ENCODE results near the gene AKNA.
A peak's percentile ranks its signal among the peaks of the same experiment; 100 is the strongest.

The AKNA gene, protein sequence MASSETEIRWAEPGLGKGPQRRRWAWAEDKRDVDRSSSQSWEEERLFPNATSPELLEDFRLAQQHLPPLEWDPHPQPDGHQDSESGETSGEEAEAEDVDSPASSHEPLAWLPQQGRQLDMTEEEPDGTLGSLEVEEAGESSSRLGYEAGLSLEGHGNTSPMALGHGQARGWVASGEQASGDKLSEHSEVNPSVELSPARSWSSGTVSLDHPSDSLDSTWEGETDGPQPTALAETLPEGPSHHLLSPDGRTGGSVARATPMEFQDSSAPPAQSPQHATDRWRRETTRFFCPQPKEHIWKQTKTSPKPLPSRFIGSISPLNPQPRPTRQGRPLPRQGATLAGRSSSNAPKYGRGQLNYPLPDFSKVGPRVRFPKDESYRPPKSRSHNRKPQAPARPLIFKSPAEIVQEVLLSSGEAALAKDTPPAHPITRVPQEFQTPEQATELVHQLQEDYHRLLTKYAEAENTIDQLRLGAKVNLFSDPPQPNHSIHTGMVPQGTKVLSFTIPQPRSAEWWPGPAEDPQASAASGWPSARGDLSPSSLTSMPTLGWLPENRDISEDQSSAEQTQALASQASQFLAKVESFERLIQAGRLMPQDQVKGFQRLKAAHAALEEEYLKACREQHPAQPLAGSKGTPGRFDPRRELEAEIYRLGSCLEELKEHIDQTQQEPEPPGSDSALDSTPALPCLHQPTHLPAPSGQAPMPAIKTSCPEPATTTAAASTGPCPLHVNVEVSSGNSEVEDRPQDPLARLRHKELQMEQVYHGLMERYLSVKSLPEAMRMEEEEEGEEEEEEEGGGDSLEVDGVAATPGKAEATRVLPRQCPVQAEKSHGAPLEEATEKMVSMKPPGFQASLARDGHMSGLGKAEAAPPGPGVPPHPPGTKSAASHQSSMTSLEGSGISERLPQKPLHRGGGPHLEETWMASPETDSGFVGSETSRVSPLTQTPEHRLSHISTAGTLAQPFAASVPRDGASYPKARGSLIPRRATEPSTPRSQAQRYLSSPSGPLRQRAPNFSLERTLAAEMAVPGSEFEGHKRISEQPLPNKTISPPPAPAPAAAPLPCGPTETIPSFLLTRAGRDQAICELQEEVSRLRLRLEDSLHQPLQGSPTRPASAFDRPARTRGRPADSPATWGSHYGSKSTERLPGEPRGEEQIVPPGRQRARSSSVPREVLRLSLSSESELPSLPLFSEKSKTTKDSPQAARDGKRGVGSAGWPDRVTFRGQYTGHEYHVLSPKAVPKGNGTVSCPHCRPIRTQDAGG (N-terminal part only)

DNA sequence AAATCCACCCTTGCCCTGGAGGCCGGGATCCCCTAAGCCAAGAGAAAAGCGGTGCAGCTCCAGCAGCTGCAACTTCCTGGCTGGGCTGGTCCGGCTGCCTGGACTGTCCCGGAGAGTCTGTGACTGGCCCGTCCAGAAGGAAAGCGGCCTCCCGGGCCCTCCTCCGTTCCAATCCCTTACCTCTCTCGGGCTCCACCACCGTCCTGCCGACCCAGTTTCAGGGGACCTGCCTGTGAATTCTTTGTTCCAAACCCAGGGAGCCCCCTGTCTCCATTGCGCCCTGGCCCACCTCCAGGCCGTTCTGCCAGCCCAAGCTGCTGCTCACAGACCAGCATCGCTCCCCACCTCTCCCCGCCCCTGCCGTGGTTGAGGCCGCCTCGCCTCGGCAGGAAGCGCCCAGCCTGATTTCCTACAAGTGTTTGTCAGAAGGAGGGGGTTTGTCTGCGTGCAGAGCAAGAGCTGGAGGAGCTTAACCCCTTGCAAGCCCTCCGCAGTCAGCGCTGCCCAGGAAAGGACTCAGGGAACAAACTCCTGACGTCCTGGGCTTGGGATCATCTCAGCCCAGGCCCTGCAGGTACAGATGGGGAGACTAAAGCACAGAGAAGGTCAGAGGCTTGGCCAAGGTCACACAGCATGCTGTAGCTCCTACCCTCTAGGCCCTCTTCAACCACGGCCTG, at the start of gene AKNA:
TSS of gene AKNA (minus strand) at position 303 of the 677 bp plus-strand sequence. CDS start 6,649 bp downstream, outside the sequence.
- CTCF ChIA-PET, result interaction anchor here (0.7 to 6.8 kb wide), 9 partner anchors 15 to 48 kb away, joined by 3 to 65 read pairs (median 4); no protein-coding TSS in a partner anchor
- Mint-ChIP-seq H3K4me1 (peaks cover 62% of the 10 kb centered on the region), H3K27me3 (no peaks in the 10 kb centered on the region), H3K9me3 (no peaks in the 10 kb centered on the region), H3K27ac (peak within 1 kb of the TSS; percentile 100), H3K36me3 (peaks cover 81% of the 10 kb centered on the region), H3K4me3 (peak within 1 kb of the TSS; percentile 100)
- peak; percentile 92 for DNase-seq

DNA sequence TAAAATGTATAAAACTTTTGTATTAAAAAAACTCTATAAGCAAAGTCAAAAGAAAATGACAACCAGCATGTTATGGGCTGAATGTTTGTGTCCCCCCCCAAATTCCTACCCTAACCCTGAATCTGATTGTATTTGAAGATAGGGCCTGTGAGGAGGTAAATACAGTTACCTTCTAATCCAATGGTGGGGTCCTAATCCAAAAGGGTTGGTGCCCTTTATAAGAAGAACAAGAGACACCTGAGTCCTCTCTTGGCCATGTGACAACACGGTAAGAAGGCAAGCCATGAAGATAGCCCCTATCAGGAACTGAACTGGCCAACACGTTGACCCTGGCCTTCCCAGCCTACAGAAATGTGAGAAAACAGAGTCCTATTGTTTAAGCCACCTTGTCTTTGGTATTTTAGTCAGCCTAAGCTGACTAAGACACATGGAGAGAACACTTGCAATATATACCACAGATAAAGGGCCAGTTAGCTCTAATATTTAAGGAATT, 49.7 kb upstream of the AKNA start:
- H3K27ac Mint-ChIP-seq, result no peak overlapping the region
- CTCF ChIA-PET, result interaction anchor here (1.3 to 2.1 kb wide), 2 partner anchors 71 to 216 kb away, joined by 7 to 8 read pairs; no protein-coding TSS in a partner anchor
- peaks cover 4% of the 10 kb centered on the region for H3K4me1 Mint-ChIP-seq
- no peaks in the 10 kb centered on the region for H3K9me3 Mint-ChIP-seq
- H3K36me3 Mint-ChIP-seq, result no peaks in the 10 kb centered on the region
- H3K4me3 Mint-ChIP-seq, result no peak overlapping the region
- no peak for DNase-seq
- H3K27me3 Mint-ChIP-seq, result peaks cover 3% of the 10 kb centered on the region

DNA sequence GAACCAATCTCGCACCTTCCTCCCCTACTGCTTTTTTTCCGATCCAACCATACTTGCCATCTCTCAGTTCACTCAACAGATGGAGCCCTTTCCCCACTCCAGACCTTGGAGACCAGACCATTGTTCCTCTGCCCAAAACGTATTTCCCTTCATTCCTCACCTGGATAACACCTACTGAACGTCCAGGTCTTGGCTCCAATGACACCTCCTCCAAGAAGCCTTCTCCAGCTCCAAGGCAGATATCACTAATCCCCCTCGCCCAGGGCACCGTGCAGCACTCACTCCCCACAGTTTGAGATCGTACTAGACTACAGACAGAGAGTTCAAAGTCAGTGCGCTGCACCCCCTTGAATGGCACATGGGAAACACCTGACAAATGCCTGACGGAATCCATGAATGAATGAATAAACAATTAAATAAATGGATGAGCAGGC, 47.1 kb upstream of the AKNA start:
- CTCF ChIA-PET, result interaction anchor here (0.7 to 4.0 kb wide), 10 partner anchors 15 to 243 kb away, joined by 3 to 53 read pairs (median 8); no protein-coding TSS in a partner anchor
- Mint-ChIP-seq H3K4me1 (peaks cover 4% of the 10 kb centered on the region), H3K9me3 (no peaks in the 10 kb centered on the region), H3K4me3 (no peak overlapping the region), H3K36me3 (no peaks in the 10 kb centered on the region), H3K27ac (no peak overlapping the region), H3K27me3 (peaks cover 7% of the 10 kb centered on the region)
- peak; percentile 30 for DNase-seq

DNA sequence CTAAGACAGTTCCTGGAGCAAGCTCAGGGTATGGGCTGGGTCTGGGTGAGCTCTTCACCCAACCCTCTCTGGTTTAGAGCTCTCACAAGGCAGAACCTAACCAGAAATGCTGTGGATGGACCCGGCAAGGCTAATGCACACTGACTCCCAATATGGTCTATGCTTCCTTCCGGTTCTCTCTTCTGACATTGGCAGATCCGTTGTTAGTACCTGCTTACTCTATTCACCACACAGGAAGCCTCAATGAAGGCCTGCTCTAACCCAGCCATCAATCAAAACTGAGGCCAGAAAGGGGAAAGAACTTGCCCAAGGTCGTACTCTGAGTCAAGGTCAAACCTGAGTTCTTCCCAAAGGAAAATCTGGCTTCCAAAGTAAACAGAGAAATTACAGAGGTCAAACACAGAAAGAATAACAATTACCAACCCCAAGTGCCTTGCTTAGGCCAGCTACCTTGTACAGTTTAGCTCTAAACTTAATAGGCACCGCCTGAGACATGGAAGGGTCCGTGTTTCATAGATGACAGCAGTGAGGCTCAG, 46.0 kb upstream of the AKNA start:
- Mint-ChIP-seq H3K4me1 (peaks cover 4% of the 10 kb centered on the region), H3K36me3 (no peaks in the 10 kb centered on the region), H3K4me3 (no peak overlapping the region), H3K27ac (no peak overlapping the region), H3K27me3 (peaks cover 14% of the 10 kb centered on the region), H3K9me3 (no peaks in the 10 kb centered on the region)
- peak; percentile 33 for DNase-seq
- CTCF ChIA-PET, result interaction anchor here (0.7 to 4.0 kb wide), 10 partner anchors 19 to 247 kb away, joined by 3 to 53 read pairs (median 8); no protein-coding TSS in a partner anchor

DNA sequence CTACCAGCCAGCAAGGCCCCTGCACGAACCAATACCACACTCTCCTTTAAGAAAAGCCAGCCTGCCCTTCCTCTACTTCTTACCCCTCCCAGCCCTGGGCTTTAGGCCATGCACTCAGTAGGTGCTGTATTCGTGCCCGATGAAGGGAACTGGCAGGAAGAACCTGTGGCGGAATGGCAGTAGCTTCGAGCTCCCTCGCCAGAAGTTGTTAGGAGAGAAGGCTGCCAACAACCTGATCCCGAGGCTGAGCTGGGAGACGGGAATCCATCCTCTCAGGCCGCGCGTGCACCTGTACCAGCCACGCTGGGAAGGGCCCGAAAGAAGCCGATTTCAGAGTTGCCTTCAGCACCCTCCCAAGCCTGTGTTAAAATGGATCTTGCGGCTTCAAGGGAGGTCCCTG, 45.3 kb upstream of the AKNA start:
- H3K4me1 Mint-ChIP-seq, result peaks cover 4% of the 10 kb centered on the region
- H3K27me3 Mint-ChIP-seq, result peaks cover 11% of the 10 kb centered on the region
- H3K27ac Mint-ChIP-seq, result no peak overlapping the region

DNA sequence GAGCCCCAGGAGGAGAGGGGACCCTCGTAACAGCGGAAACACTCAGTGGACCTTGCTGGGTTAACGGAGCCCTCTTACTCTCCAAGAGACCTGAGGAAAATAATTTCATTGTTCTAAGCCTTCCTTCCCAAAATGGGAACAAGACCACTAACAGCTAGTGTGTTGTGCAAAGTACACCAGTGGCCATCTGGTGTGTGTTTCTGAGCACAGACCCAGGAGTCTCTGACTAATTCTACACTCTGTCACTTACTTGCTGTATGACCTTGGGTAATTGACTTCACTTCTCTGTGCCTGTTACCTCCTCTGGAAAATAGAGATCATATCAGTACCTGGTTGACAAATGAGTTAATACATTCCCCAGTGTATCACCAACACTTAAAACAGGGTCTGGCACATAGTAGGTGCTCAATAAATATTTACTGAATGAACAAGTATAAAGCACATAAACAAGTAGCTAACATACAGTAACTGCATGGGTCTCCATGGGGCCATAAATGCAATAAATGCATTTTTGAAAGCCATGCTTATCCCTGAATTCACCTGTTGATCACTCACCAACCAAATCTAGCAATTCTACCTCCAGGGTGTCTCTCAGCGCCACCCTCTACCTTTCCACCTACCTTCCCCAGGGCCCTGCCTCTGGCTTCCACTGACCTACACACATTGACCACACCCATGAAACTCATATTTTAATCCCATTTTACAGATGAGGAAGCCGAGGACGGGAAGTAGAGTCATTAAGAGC, 44.7 kb upstream of the AKNA start:
- Mint-ChIP-seq H3K27ac (no peak overlapping the region), H3K4me3 (no peak overlapping the region), H3K4me1 (peaks cover 4% of the 10 kb centered on the region), H3K27me3 (peaks cover 11% of the 10 kb centered on the region), H3K36me3 (no peaks in the 10 kb centered on the region), H3K9me3 (no peaks in the 10 kb centered on the region)
- CTCF ChIA-PET, result interaction anchor here (0.9 to 4.0 kb wide), 8 partner anchors 26 to 230 kb away, joined by 3 to 53 read pairs (median 5); no protein-coding TSS in a partner anchor
- DNase-seq, result no peak

More for the DNA sequence above, 45.3 kb upstream of the AKNA start:
- no peak overlapping the region for H3K4me3 Mint-ChIP-seq
- DNase-seq, result no peak
- H3K36me3 Mint-ChIP-seq, result no peaks in the 10 kb centered on the region
- CTCF ChIA-PET, result interaction anchor here (0.7 to 4.0 kb wide), 7 partner anchors 27 to 248 kb away, joined by 3 to 53 read pairs (median 5); no protein-coding TSS in a partner anchor
- no peaks in the 10 kb centered on the region for H3K9me3 Mint-ChIP-seq

DNA sequence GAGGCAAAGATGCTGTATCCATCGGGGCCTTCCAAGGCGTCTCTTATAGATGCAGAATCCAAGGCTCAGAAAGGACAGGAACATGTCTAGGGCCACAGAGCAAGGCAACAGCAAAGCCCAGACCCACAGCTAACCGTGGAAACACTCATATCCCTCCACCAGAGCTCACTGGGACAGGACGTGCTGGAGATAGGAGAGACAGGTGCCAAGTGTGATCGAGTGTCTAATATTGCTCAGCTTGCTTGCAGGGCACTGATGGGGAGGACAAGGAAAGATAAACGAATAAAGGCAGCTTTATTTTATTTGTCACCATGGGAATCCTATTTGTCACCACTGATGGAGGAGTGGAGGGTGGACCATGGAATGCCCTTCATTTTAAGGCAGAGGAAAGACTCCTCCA, 44.0 kb upstream of the AKNA start:
- H3K27me3 Mint-ChIP-seq, result peaks cover 11% of the 10 kb centered on the region
- CTCF ChIA-PET, result interaction anchor here (0.9 to 1.8 kb wide), 4 partner anchors 26 to 231 kb away, joined by 3 to 7 read pairs (median 4); no protein-coding TSS in a partner anchor

DNA sequence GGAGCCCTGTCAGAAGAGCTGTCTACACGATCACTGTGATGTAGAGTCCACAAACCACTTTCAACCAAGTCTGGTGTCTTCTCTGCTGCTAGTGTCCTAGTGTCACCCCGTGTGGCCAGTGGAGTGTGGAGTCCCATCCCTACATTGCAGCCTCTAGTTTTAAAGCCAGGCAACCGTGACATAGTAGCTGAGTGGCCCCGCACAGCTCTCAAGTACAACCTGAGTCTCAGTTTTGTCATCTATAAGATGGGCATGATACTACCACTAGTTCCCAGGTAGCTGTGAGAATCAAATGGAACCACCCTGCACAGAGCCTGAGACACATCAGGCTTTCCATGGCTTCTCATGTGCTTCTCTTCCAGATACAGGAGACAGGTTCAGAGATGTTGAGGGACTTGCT, 43.2 kb upstream of the AKNA start:
- Mint-ChIP-seq H3K9me3 (no peaks in the 10 kb centered on the region), H3K4me1 (peaks cover 4% of the 10 kb centered on the region), H3K36me3 (no peaks in the 10 kb centered on the region), H3K4me3 (no peak overlapping the region), H3K27ac (peak overlapping the region; percentile 42), H3K27me3 (peaks cover 15% of the 10 kb centered on the region)
- CTCF ChIA-PET, result interaction anchor here (0.9 to 1.8 kb wide), 3 partner anchors 25 to 223 kb away, joined by 3 to 7 read pairs (median 5); no protein-coding TSS in a partner anchor
- DNase-seq, result no peak

More for the DNA sequence above, 44.0 kb upstream of the AKNA start:
- Mint-ChIP-seq H3K4me3 (no peak overlapping the region), H3K9me3 (no peaks in the 10 kb centered on the region), H3K27ac (no peak overlapping the region), H3K4me1 (peaks cover 4% of the 10 kb centered on the region), H3K36me3 (no peaks in the 10 kb centered on the region)
- peak; percentile 11 for DNase-seq

DNA sequence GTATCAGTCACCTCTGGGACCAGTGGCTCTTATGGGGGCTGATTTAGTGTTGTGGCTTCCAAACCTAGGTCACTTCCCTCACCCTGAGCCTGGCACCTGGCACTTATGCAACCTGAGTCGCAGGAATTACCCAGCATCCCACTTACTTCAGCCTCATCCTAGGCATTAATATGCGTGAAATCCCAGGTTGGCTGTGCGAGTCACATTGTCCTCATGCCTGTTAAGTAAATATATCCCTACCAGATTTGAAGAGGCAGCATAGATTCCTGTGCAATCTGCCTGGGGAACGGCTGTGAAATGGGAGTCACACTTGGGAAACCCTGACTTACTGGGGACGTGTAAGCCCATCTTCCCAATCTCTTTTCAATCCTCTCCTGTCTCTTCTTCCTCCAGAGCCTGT, 42.7 kb upstream of the AKNA start:
- Mint-ChIP-seq H3K27ac (peak overlapping the region; percentile 42), H3K27me3 (peaks cover 18% of the 10 kb centered on the region)

DNA sequence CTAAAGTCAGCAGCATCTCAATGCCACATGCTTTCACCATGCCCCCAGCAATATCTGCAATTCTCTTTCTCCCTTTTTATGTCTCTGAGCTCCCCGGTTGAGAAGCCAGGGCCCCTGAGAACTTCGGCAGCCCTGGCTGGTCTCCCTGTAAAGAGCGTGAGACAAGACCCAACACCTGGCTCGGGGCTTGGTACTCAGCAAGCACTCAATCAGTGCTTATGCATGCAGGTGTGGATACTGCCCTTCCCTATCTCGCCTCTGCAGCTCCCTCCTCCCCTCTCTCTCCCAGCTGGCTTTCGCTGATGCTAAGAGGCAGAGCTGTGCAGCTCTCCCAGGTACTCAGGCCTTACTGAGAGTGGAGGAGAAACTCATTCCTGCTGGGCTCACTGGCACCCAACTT, 41.7 kb upstream of the AKNA start:
- Mint-ChIP-seq H3K4me3 (no peak overlapping the region), H3K27me3 (peaks cover 22% of the 10 kb centered on the region), H3K36me3 (no peaks in the 10 kb centered on the region), H3K4me1 (peaks cover 4% of the 10 kb centered on the region), H3K9me3 (no peaks in the 10 kb centered on the region), H3K27ac (no peak overlapping the region)
- CTCF ChIA-PET, result interaction anchor here (1.1 to 1.4 kb wide), 3 partner anchors 17 to 223 kb away, joined by 3 to 4 read pairs (median 3); no protein-coding TSS in a partner anchor
- no peak for DNase-seq

More for the DNA sequence above, 42.7 kb upstream of the AKNA start:
- Mint-ChIP-seq H3K9me3 (no peaks in the 10 kb centered on the region), H3K36me3 (no peaks in the 10 kb centered on the region), H3K4me3 (no peak overlapping the region), H3K4me1 (peaks cover 4% of the 10 kb centered on the region)
- CTCF ChIA-PET, result interaction anchor here (1.1 to 1.4 kb wide), 2 partner anchors 25 to 222 kb away, joined by 3 to 4 read pairs; no protein-coding TSS in a partner anchor
- no peak for DNase-seq

DNA sequence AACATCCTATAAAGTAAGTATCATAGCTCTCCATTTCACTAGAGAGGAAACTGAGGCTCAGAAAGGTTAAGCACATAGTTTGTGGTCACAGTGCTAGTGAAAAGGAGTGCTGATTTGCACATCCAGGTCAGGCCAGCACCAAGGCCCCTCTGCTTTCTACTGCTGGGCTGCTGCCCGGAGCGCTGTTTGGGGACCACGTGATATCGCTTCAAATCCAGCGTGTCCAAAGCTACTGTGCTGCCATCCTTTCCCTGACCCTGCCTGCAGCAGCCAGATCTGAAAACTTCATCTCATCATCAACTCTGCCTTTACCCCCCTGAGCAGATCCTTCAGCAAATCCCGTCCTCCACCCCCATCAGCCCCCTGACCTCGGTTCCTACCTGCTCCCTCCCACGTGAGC, 40.7 kb upstream of the AKNA start:
- Mint-ChIP-seq H3K4me3 (no peak overlapping the region), H3K9me3 (no peaks in the 10 kb centered on the region), H3K27me3 (peaks cover 27% of the 10 kb centered on the region)

DNA sequence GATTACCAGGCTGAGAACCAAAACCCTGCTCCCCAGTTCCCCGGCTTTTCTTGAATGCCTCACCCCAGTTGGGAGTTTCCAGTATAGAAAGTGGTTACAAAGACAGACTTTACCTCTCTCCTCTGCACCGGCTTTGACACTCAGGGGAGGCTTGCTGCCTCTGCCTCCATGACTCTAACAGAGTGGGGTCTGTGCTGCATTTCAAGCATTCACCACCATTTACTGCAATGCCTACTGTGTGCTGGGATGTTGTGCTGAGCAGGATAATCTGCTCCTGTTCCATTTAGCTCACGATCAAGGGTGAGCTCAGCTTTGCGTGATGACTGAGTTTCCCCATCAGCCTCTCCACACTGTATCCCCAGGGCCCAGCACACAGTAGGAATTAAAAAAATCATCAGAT, 39.9 kb upstream of the AKNA start:
- Mint-ChIP-seq H3K27ac (no peak overlapping the region), H3K27me3 (peaks cover 27% of the 10 kb centered on the region), H3K4me3 (no peak overlapping the region), H3K9me3 (no peaks in the 10 kb centered on the region), H3K36me3 (no peaks in the 10 kb centered on the region), H3K4me1 (no peaks in the 10 kb centered on the region)
- CTCF ChIA-PET, result interaction anchor here (1.1 to 1.6 kb wide), 2 partner anchors 9 to 225 kb away, joined by 3 to 4 read pairs; no protein-coding TSS in a partner anchor
- no peak for DNase-seq

More for the DNA sequence above, 40.7 kb upstream of the AKNA start:
- Mint-ChIP-seq H3K27ac (no peak overlapping the region), H3K4me1 (no peaks in the 10 kb centered on the region), H3K36me3 (no peaks in the 10 kb centered on the region)
- DNase-seq, result no peak
- CTCF ChIA-PET, result interaction anchor here (1.1 to 1.6 kb wide), 3 partner anchors 10 to 225 kb away, joined by 3 to 4 read pairs (median 3); no protein-coding TSS in a partner anchor
